Measurements from ENCODE around the gene TOMM40. TPM values are rescaled to one million over a fixed set of nuclear protein-coding genes. Genes with fewer than 3 reads are reported as not detected.

Gene TOMM40
- total and polyA plus RNA-seq, 2 of the 13 experiments (the other 11 are each of a cell fraction or from before 2014, with no cell fraction given) = 72.0 to 110 TPM

- TF ChIP-seq ZBTB25 (CRISPR knock-in tag; IDR thresholded peaks at IDR 0.05) (peak; percentile 99), DPF2 (CRISPR knock-in tag; IDR thresholded peaks at IDR 0.05; ENCODE audit: borderline replicate concordance, low read depth) (peak; percentile 17; the same call in 1 of the 2 replicates), ZNF772 (CRISPR knock-in tag; IDR thresholded peaks at IDR 0.05) (peak; percentile 38; the same call in 1 of the 2 replicates), ZNF574 (CRISPR knock-in tag; IDR thresholded peaks at IDR 0.05) (peak; percentile 88), GRHL1 (CRISPR knock-in tag; conservative IDR thresholded peaks at IDR 0.05) (no peak), POLR2AphosphoS5 (IDR thresholded peaks at IDR 0.05; ENCODE audit: low read depth, low read length) (peak; percentile 91), RFX5 (IDR thresholded peaks at IDR 0.05; ENCODE audit: low read depth, low read length) (peak; percentile 57; the same call in 1 of the 2 replicates), TBX2 (CRISPR knock-in tag; IDR thresholded peaks at IDR 0.05; ENCODE audit: borderline replicate concordance) (peak; percentile 69; the same call in 1 of the 2 replicates), RERE (CRISPR knock-in tag; IDR thresholded peaks at IDR 0.05; ENCODE audit: low read depth) (0 out of 2 replicates have a peak, but pooled peaks have one; percentile 41), MIER2 (CRISPR knock-in tag; IDR thresholded peaks at IDR 0.05) (peak; percentile 29; the same call in 1 of the 2 replicates), ZMYM4 (CRISPR knock-in tag; IDR thresholded peaks at IDR 0.05) (peak; percentile 57), KMT2B (CRISPR knock-in tag; IDR thresholded peaks at IDR 0.05) (peak; percentile 19; the same call in 1 of the 2 replicates), PATZ1 (CRISPR knock-in tag; IDR thresholded peaks at IDR 0.05) (peak; percentile 71), ASH2L (IDR thresholded peaks at IDR 0.05; ENCODE audit: insufficient read length, low read depth, low read length) (peak; percentile 5)
Measured at GRCh38 chr19:44890366-44891015, 563 bp upstream of the TOMM40 start (continued).

Data from HepG2 (cell line).